GM19099 (cell line): Measurements from ENCODE around the gene KCNS3.

Source experiments
- POLR2A ChIP-seq: IDR thresholded peaks from 3 replicates; pipeline ENCODE4 v1.6.1; 2011; ENCODE audit warnings: low read depth; ENCODE audit not compliant: insufficient read length; ENCODE audit errors: extremely low read depth

The KCNS3 gene

GRCh38 chr2:17863539-17863938 is 14.9 kb upstream of the KCNS3 start:
- TF ChIP-seq POLR2A = no peak

- no peak for TF ChIP-seq POLR2A
These were observed 13.8 kb upstream of the KCNS3 start for GRCh38 chr2:17864676-17865075.

- no peak for TF ChIP-seq POLR2A
These were observed 11.3 kb upstream of the KCNS3 start for GRCh38 chr2:17867133-17867532.

GRCh38 chr2:17869128-17869527 is 9.3 kb upstream of the KCNS3 start:
- TF ChIP-seq POLR2A = no peak

- TF ChIP-seq POLR2A = no peak
These were observed 6.8 kb upstream of the KCNS3 start for GRCh38 chr2:17871639-17872038.

GRCh38 chr2:17873021-17873420 is 5.4 kb upstream of the KCNS3 start:
- TF ChIP-seq POLR2A = no peak

GRCh38 chr2:17876590-17876989 is 1.9 kb upstream of the KCNS3 start:
- TF ChIP-seq POLR2A = no peak

GRCh38 chr2:17877811-17878280 is 621 bp upstream of the KCNS3 start:
- no peak for TF ChIP-seq POLR2A

GRCh38 chr2:17879137-17879912 is 858 bp downstream of the KCNS3 start:
- no peak for TF ChIP-seq POLR2A

- TF ChIP-seq POLR2A = no peak
These were observed 1.4 kb downstream of the KCNS3 start for GRCh38 chr2:17879913-17880274.

GRCh38 chr2:17892770-17893534 is 14.5 kb downstream of the KCNS3 start:
- TF ChIP-seq POLR2A = no peak

- TF ChIP-seq POLR2A = no peak
These were observed 15.5 kb downstream of the KCNS3 start for GRCh38 chr2:17894005-17894404.

GRCh38 chr2:17894556-17894955 is 16.1 kb downstream of the KCNS3 start:
- TF ChIP-seq POLR2A = no peak

GRCh38 chr2:17899871-17900270 is 21.4 kb downstream of the KCNS3 start:
- TF ChIP-seq POLR2A = no peak

GRCh38 chr2:17901246-17901645 is 22.8 kb downstream of the KCNS3 start:
- TF ChIP-seq POLR2A = no peak

- TF ChIP-seq POLR2A = no peak
These were observed 32.5 kb downstream of the KCNS3 start for GRCh38 chr2:17910980-17911379.
